Activated CD8-positive, alpha-beta memory T cell treated with anti-CD3 and anti-CD28 coated beads for 24 hours (primary cell): ENCODE measurements around the gene F11.
"Not testable (repeated sequence)": the region's sequence is repeated elsewhere in the genome, so short reads cannot be mapped to it uniquely, and the experiment has no call there.

ENCODE experiments used
- DNase-seq: peaks from one replicate; pipeline ENCODE4 v3.0.0-alpha.2; 2020

The F11 gene

GRCh38 chr4:186250760-186251159, 15.2 kb upstream of the F11 start:
- DNase-seq, result no peak

DNA sequence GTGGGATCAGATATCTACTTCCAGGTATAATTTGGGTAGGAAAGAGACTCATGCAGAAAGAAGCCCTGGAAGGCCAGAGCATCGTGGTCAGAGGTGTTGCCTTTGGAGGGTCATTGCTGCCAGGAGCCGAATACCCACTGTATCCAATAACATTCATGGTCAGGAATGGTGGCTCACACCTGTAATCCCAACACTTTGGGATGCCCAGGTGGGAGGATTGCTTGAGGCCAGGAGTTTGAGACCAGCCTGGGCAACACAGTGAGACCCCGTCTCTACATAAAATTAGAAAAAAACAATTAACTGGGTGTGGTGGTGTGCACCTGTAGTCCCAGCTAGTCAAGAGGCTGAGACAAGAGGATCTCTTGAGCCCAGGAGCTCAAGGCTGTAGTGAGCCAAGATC, 10.9 kb upstream of the F11 start:
- no peak for DNase-seq

- no peak for DNase-seq
These were observed 7.7 kb upstream of the F11 start for GRCh38 chr4:186258216-186258811.

DNA sequence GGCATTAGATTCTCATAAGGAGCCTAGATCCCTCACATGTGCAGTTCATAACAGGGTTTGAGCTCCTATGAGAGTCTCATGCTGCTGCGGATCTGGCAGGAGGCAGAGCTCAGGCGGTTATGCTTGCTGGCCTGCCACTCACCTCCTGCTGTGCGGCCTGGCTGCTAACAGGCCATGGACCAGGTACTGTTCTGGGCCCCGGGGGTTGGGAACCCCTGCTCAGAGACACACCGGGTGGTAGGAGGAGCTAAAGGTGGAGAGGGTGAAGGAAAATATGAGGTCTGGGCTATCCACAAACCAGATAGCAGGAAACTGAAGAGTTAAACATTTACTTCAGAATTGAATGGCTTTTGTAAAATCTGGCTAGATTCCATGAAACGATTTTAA, 5.9 kb upstream of the F11 start:
- DNase-seq, result no peak

DNA sequence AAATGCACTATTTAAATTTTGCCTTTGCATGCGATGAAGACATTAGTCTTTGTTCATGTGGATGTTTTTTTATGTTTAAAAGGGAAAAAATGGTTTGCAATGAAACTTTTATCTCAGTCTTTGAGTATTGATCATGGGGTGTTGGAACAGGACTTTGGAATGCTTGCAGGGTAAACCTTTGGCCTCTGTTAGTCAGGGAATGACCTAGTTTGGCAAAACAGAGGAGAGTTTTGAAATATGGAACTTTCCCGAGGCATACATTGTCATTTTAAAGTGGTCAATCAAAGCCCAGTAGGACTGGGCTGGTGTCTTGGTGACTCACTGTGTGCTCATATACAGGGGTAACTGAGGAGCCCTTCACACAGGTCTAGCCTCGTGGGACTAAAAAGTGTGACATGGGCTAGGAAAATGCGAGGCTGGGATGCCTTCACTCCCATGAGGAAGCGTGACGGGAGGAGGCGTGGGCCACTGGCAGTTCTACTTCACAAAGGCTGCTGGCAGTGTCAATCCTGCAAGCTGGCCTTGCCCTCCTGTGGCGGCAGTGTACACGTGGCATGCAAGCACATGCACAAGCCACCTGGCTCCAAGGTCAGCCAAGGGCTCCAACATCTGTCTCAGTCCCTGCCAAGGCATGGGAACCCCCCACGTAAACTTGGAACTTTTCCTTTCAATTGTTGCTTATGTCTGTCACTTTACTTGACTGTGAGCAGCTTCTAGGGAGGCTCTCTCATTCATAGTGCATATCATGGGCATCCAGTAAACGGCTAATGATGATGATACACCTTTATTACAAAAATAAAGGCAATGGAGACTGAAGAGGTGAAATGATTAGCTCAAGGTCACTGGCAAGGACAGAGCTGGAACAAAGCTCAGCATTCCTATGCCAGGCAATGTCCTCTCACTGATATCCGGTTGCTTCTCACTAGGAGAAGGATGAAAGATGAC, 5.2 kb upstream of the F11 start:
- DNase-seq, result no peak

- DNase-seq, result no peak
These were observed 1.3 kb upstream of the F11 start for GRCh38 chr4:186264660-186265059.

GRCh38 chr4:186265250-186265649, 739 bp upstream of the F11 start:
- not testable (repeated sequence) for DNase-seq

- DNase-seq, result no peak
These were observed 904 bp downstream of the F11 start for GRCh38 chr4:186266729-186267456.

DNA sequence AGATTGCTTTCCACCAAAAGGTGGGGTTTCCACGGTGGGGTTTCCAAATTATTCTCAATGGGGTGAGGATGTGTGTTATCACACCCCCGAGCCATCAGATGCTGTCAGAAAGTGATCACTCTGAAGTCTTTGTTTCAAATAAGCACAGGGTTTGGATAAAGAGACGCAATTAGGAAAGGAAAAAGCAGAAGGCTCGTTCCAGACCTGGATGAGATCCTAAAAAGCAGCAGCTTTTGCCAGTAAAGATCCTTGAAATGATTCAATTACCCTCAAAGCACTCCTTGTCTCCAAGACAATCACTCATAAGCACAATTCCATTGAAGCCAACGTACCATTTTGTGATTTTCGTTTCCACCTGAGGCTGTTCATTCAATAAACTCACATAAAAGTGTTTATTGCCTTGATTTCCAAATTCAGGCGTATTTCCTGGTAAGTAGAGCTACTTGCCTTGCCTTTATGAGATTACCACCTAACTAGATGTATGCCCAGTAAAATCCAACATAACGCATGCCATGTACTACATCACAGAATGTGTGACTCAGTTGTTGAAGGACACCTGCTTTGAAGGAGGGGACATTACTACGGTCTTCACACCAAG, 5.2 kb downstream of the F11 start:
- DNase-seq, result no peak

GRCh38 chr4:186272699-186273391, 6.9 kb downstream of the F11 start:
- DNase-seq, result no peak

DNA sequence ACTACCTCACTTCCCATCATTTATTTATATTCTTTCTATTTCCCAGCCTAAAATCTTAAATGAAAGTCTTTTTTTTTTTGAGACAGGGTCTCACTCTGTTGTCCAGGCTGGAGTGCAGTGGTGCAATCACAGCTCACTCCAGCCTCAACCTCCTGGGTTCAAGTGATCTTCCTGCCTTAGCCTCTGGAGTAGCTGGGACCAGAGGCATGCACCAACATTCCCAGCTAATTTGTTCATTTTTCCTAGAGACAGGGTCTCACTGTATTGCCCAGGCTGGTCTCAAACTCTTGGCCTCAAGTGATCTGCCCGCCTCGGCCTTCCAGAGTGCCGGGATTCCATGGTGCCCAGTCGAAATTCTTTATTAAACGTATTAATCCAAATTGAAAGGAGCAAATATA, 7.4 kb downstream of the F11 start:
- DNase-seq, result not testable (repeated sequence)

DNA sequence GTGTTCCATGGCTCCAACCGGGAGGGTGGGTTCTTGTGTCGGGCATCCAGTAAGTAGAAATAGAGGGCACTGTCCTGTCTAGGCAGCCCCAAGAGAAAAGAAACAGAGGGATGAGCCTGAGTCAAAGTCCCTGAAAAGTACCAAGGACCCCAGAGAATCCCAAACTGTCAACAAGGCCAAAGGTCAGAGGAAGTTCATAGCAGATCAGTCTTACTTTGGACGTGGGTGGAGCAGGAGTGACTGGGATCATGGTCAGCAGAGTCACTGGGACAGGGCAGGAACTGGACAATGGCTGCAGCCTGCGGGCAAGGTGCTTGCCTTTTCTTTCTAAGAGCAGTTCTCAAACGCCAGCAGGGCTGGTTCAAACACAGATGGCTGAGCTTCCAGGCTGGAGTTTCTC, 17.3 kb downstream of the F11 start:
- no peak for DNase-seq

- DNase-seq, result no peak
These were observed 19.2 kb downstream of the F11 start for GRCh38 chr4:186285147-186285546.

GRCh38 chr4:186286581-186286980, 20.6 kb downstream of the F11 start:
- DNase-seq, result no peak

GRCh38 chr4:186291256-186291890, 25.4 kb downstream of the F11 start:
- DNase-seq, result no peak

DNA sequence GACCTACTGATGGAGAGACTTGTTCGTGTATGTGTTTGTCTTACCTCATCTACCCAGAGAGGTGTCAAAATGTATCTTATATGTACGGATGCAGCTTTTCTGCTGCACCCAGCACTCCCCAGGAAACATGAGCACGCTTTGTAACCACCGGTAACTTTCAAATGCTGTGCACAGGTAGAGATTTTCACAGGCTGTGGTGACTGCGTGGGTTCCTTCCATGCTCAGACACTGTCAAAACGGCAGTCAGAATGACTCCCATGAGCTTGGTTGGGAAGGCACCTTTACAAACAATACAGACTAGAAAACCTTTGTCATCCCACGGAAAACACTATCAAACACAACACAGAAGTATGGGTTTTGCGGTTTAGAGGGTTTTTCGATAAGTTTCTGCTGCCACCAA, 28.2 kb downstream of the F11 start:
- DNase-seq, result no peak

GRCh38 chr4:186296481-186296880, 30.5 kb downstream of the F11 start:
- DNase-seq, result no peak

DNA sequence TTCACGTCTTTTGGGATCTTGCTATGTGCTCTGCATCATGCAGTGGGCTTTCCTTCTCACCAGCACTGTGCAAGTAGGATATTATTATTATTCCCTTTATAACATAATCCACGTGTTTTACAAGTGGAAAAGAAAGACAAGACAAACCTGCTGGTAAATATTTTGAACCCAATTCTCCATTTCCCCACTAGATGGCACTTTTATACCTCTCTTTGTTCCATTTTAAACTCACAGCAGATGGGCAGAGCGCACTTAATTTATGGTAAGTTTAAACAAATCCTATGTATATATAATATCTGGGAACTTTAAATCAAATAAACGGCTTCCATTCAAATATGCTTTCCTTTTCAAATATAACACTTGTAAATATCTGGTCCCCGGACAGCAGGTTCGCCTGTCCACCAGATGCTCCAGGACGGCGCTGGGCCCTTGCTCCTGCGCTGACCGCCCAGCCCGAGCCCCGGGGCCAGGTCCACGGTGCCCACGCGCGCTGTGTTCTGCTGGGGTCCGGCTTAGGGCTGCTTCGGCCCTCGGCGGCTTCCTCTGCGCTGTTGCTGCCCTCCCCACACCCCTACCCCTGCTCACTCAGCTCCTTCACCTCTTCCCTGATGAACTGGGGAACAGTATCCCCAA, 31.1 kb downstream of the F11 start:
- DNase-seq, result no peak

DNA sequence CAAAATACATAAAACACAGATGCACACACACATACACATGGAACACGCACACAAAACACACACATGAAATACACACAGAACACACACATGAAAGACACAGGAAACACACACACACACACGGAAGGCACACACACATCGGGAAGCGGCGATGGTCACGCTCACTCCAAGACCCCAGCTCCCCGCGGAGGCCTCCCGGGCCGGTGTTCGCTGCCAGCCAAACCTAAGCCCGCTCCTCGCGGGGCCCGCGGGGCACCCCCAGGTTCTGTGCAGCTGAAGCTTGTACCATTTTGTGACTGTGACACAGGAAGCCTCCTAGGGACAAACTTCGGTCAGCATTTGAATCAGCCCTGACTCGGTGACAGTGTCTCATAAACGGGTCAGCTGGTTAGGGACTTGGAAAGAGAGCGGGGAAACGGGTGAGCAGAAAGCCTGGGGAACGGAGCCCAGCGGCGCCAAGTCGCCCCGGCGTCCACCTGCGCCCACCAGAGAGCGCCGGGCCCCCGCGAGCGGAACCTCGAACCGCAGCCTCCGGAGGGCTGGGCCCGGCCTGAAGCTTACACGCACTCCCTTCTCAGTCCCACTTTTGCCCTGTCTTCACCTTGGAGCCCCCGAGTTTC, 32.1 kb downstream of the F11 start:
- no peak for DNase-seq

- DNase-seq, result no peak
These were observed 33.3 kb downstream of the F11 start for GRCh38 chr4:186299291-186299690.

DNA sequence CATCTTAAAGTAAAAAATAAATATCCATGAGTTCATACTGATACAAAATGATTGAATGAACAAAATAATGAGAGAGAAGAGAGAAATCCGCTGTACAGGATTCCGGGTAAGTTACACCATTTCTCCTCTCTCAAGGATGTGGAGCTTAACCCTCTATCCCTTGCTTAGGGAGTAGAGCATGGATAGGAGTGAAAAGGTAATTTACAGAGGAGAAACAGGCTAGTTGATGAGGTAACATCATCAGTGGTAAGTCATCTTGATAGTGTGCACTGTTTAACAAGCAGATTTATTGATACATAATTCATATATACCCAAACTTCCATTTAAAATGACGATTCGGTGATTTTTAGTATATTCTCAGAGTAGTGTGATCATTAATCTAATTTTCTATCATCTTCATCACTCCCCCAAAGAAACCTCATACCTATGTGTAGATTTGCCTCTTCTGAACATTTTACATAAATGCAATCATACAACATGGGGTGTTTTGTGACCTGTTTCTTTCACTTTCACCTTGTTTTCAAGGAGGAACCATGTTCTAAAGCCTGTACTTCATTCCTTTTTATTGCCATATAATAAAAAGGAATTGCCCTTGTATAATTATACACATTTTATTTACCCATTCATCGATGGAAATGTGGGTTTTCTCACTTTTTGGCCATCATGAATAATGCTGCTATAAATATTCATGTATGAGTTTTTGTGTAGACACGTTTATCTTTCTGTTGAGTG, 34.8 kb downstream of the F11 start:
- no peak for DNase-seq
